Ishikawa (cell line): ENCODE measurements around the gene DGKD.

Experiments
- CEBPB ChIP-seq: IDR thresholded peaks from 2 replicates; pipeline ENCODE4 v1.6.1; 2012
- CREB1 ChIP-seq: IDR thresholded peaks from 2 replicates; pipeline ENCODE4 v1.6.1; 2012; ENCODE audit warnings: low read depth
- EP300 ChIP-seq: IDR thresholded peaks from 2 replicates; pipeline ENCODE4 v1.6.1; 2012; ENCODE audit warnings: borderline replicate concordance
- RAD21 ChIP-seq: IDR thresholded peaks from 2 replicates; pipeline ENCODE4 v1.6.1; 2012; ENCODE audit warnings: low read depth
- TAF1 ChIP-seq: IDR thresholded peaks from 2 replicates; pipeline ENCODE4 v1.6.1; 2012; ENCODE audit warnings: low read depth, mild to moderate bottlenecking
- TF ChIP-seq, protein P1 (sequence below): IDR thresholded peaks from 2 replicates; pipeline ENCODE4 v1.6.1; 2012; ENCODE audit warnings: low read depth, mild to moderate bottlenecking
- TF ChIP-seq, protein P2 (sequence below): IDR thresholded peaks from 2 replicates; pipeline ENCODE4 v1.6.1; 2012
- TF ChIP-seq, protein P3 (sequence below): IDR thresholded peaks from 2 replicates; pipeline ENCODE4 v1.6.1; 2012

DNA sequence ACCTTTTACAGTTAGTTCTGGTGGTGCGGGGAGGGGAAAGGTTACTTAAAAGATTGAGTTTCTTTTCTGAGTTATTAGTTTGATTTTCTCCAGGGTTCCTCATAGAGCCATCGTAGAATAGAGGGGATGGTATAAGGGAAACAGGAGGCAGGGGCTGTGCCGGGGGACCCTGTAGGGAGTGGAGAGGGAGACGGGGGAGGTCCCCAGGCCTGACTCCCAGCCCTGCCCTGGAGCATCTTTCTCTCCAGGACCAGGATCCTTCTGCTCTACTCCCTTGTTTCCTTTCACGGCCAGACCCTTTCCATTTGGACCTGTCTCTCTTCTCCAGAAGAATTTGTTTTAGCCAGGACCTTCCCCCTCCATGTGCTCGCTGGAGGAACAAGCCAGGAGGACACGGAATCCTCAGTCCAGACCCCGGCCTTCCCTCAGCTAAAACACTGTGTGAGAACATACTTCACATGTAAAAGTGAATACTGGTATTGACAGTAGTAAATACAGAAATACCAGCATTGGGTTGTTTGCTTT, 35.4 kb downstream of the DGKD start:
- TF ChIP-seq, protein P1, sequence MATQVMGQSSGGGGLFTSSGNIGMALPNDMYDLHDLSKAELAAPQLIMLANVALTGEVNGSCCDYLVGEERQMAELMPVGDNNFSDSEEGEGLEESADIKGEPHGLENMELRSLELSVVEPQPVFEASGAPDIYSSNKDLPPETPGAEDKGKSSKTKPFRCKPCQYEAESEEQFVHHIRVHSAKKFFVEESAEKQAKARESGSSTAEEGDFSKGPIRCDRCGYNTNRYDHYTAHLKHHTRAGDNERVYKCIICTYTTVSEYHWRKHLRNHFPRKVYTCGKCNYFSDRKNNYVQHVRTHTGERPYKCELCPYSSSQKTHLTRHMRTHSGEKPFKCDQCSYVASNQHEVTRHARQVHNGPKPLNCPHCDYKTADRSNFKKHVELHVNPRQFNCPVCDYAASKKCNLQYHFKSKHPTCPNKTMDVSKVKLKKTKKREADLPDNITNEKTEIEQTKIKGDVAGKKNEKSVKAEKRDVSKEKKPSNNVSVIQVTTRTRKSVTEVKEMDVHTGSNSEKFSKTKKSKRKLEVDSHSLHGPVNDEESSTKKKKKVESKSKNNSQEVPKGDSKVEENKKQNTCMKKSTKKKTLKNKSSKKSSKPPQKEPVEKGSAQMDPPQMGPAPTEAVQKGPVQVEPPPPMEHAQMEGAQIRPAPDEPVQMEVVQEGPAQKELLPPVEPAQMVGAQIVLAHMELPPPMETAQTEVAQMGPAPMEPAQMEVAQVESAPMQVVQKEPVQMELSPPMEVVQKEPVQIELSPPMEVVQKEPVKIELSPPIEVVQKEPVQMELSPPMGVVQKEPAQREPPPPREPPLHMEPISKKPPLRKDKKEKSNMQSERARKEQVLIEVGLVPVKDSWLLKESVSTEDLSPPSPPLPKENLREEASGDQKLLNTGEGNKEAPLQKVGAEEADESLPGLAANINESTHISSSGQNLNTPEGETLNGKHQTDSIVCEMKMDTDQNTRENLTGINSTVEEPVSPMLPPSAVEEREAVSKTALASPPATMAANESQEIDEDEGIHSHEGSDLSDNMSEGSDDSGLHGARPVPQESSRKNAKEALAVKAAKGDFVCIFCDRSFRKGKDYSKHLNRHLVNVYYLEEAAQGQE: no peak
- TF ChIP-seq CREB1 (no peak), CEBPB (no peak), TAF1 (no peak), RAD21 (no peak), EP300 (no peak)
- TF ChIP-seq, protein P2, sequence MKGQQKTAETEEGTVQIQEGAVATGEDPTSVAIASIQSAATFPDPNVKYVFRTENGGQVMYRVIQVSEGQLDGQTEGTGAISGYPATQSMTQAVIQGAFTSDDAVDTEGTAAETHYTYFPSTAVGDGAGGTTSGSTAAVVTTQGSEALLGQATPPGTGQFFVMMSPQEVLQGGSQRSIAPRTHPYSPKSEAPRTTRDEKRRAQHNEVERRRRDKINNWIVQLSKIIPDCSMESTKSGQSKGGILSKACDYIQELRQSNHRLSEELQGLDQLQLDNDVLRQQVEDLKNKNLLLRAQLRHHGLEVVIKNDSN: no peak
- TF ChIP-seq, protein P3, sequence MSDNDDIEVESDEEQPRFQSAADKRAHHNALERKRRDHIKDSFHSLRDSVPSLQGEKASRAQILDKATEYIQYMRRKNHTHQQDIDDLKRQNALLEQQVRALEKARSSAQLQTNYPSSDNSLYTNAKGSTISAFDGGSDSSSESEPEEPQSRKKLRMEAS: no peak
